NCI-H524 (cell line): ENCODE data around the gene CEND1.

Experiments used
- DNase-seq, 2 experiments: peaks; one replicate each; lab custom pipeline; 2025; lab: John Stamatoyannopoulos, UW

The CEND1 gene

GRCh38 chr11:794766-795633 is 5.1 kb upstream of the CEND1 start:
- peak in 1 of 2 experiments; percentile 70 for DNase-seq

- peak in 1 of 2 experiments; percentile 88 for DNase-seq
Observed at GRCh38 chr11:794013-794765, 4.3 kb upstream of the CEND1 start.

GRCh38 chr11:793556-793955 is 3.7 kb upstream of the CEND1 start:
- peak; percentile 68 to 90 for DNase-seq

- no peak for DNase-seq
Observed at GRCh38 chr11:792873-793272, 3.0 kb upstream of the CEND1 start.

- DNase-seq = no peak
Observed at GRCh38 chr11:792535-792821, 2.6 kb upstream of the CEND1 start.

GRCh38 chr11:791658-792534 is 2.0 kb upstream of the CEND1 start:
- no peak for DNase-seq

- no peak for DNase-seq
Observed at GRCh38 chr11:790721-791564, 1.1 kb upstream of the CEND1 start.

GRCh38 chr11:788953-789940 is 643 bp downstream of the CEND1 start:
- no peak for DNase-seq

GRCh38 chr11:788009-788640 is 1.8 kb downstream of the CEND1 start:
- DNase-seq = no peak

GRCh38 chr11:787084-787675 is 2.7 kb downstream of the CEND1 start:
- DNase-seq = no peak

GRCh38 chr11:786235-787083 is 3.4 kb downstream of the CEND1 start:
- DNase-seq = peak; percentile 50 to 72

GRCh38 chr11:783581-784015 is 6.3 kb downstream of the CEND1 start:
- peak; percentile 93 to 94 for DNase-seq

GRCh38 chr11:782264-783174 is 7.4 kb downstream of the CEND1 start:
- DNase-seq = no peak

GRCh38 chr11:779955-780532 is 9.8 kb downstream of the CEND1 start:
- no peak for DNase-seq

GRCh38 chr11:778976-779954 is 10.6 kb downstream of the CEND1 start:
- DNase-seq = no peak
